K562 (cell line): ENCODE data around the gene ICAM3. TPM values are rescaled to one million over a fixed set of nuclear protein-coding genes. Genes with fewer than 3 reads are reported as not detected.

Experiments
- ATAC-seq: fragments of 200-7000 bp; cut with Tn5 transposase; 3 replicates; pipeline ENCODE4 v1.9.1; 2020; ENCODE audit warnings: moderate library complexity
- BruUV-seq: library from RNA; stranded (reverse); fragments of 400-500 nt; replicated peaks from 2 replicates; lab custom pipeline; 2021; lab: Mats Ljungman, UMichigan
- CTCF ChIA-PET: fragments of 300-600 bp; formaldehyde crosslinking; extraction: SDS; loops from one replicate; lab custom pipeline; 2021; ENCODE audit warnings: low intra/inter-chr PET ratio; lab: Yijun Ruan, JAX
- POLR2A ChIA-PET: fragments of 300-600, 350-650 bp; sonication (Branson Sonifier 250); formaldehyde crosslinking; extraction: SDS; loops from one replicate; lab custom pipeline; 2021; ENCODE audit warnings: antibody characterized with exemption, inconsistent platforms; lab: Yijun Ruan, JAX
- DNase-seq, 4 experiments: peaks; one replicate each; pipeline versions ENCODE4 v3.0.0 to v3.0.0-alpha.2; 2011 to 2018; ENCODE audit warnings: low spot score in 3 of 4, mixed read lengths in 3 of 4; ENCODE audit errors: extremely low read depth in 1 of 4
- FAIRE-seq: peaks from 2 replicates; lab custom pipeline; 2011; peaks lifted over from hg19 to GRCh38; lab: Jason Lieb, UNC
- H2AFZ ChIP-seq: 2 replicates; pipeline ENCODE4 v1.6.0; 2011; ENCODE audit warnings: low read depth, low read length, control low read depth, inconsistent platforms
- H3K27ac ChIP-seq: fragments of 200-600 bp; 3 replicates; pipeline ENCODE4 v1.8.0; 2011; ENCODE audit warnings: low read depth, mild to moderate bottlenecking, control low read depth, inconsistent platforms, low read length, moderate library complexity, mixed read lengths; ENCODE audit errors: extremely low read depth
- H3K27me3 ChIP-seq, 2 experiments: fragments of 300-600 bp in 1 of 2; 2 replicates in 1 of 2; 3 replicates in 1 of 2; pipeline versions ENCODE4 v1.6.0 to v1.8.0; 2011; ENCODE audit warnings: inconsistent platforms in 2 of 2, low read length in 2 of 2, mild to moderate bottlenecking in 1 of 2, mixed read lengths in 1 of 2, moderate library complexity in 1 of 2; ENCODE audit not compliant: control insufficient read depth in 2 of 2, insufficient read depth in 2 of 2
- H3K36me3 ChIP-seq: fragments of 300-600 bp; 3 replicates; pipeline ENCODE4 v1.8.0; 2011; ENCODE audit warnings: mild to moderate bottlenecking, low read length, inconsistent platforms; ENCODE audit not compliant: control insufficient read depth, insufficient read depth
- H3K4me1 ChIP-seq, 2 experiments: fragments of 200-600 bp in 1 of 2; replicated peaks in 1 of 2; 2 replicates in 1 of 2; 3 replicates in 1 of 2; pipeline versions ENCODE4 v1.5.1 to v1.8.0; 2011; ENCODE audit warnings: inconsistent platforms in 2 of 2, low read length in 2 of 2, mild to moderate bottlenecking in 1 of 2, mixed read lengths in 1 of 2, moderate library complexity in 1 of 2; ENCODE audit not compliant: control insufficient read depth in 2 of 2, insufficient read depth in 2 of 2
- H3K4me2 ChIP-seq: 2 replicates; pipeline ENCODE4 v1.6.1; 2011; ENCODE audit warnings: low read length, control low read depth, inconsistent platforms, mixed read lengths; ENCODE audit not compliant: insufficient read depth
- H3K4me3 ChIP-seq: fragments of 200-600 bp; sonication (generic), shearing (Covaris generic); 2 replicates; pipeline ENCODE4 v1.5.1; 2016; ENCODE audit warnings: control low read depth, inconsistent platforms
- H3K79me2 ChIP-seq: fragments of 200-600 bp; 3 replicates; pipeline ENCODE4 v1.8.0; 2011; ENCODE audit warnings: low read length, inconsistent platforms; ENCODE audit not compliant: control insufficient read depth, insufficient read depth
- H3K9ac ChIP-seq, 2 experiments: 2 replicates each; pipeline versions ENCODE4 v1.6.0 to v1.6.1; 2011; ENCODE audit warnings: low read depth in 2 of 2, low read length in 2 of 2, control low read depth in 1 of 2, inconsistent platforms in 1 of 2, mild to moderate bottlenecking in 1 of 2, mixed read lengths in 1 of 2; ENCODE audit not compliant: insufficient read depth in 1 of 2
- H3K9me1 ChIP-seq: one replicate; pipeline ENCODE4 v1.6.0; 2011; ENCODE audit warnings: inconsistent platforms, mild to moderate bottlenecking, low read length, moderate library complexity; ENCODE audit not compliant: control insufficient read depth, insufficient read depth
- H3K9me3 ChIP-seq: replicated peaks from 2 replicates; pipeline ENCODE4 v1.5.1; 2011; ENCODE audit warnings: low read depth, low read length, inconsistent platforms; ENCODE audit not compliant: control insufficient read depth, insufficient read depth
- H4K20me1 ChIP-seq: replicated peaks from 2 replicates; pipeline ENCODE4 v1.6.1; 2011; ENCODE audit warnings: low read length, inconsistent platforms, mixed read lengths; ENCODE audit not compliant: control insufficient read depth, insufficient read depth
- EGR1 ChIP-seq: fragments of 450-650 bp; conservative IDR thresholded peaks from 2 replicates; pipeline ENCODE4 v1.6.1; 2017; ENCODE audit warnings: mild to moderate bottlenecking
- MCM7 ChIP-seq, 2 experiments: fragments of 450-650 bp; IDR thresholded peaks; 2 replicates each; pipeline ENCODE4 v1.6.1; 2016 to 2018
- MNT ChIP-seq, 2 experiments: fragments of 450-650 bp; conservative IDR thresholded peaks; 2 replicates each; pipeline ENCODE4 v1.6.1; 2017; ENCODE audit warnings: mild to moderate bottlenecking in 2 of 2, moderate library complexity in 2 of 2
- NR2C1 ChIP-seq, 2 experiments: fragments of 450-650 bp; IDR thresholded peaks; 2 replicates each; pipeline ENCODE4 v1.6.1; 2017; ENCODE audit warnings: mild to moderate bottlenecking in 2 of 2, antibody characterized with exemption in 1 of 2, inconsistent platforms in 1 of 2, missing compliant biosample characterization in 1 of 2, missing genetic modification characterization in 1 of 2
- NR2C2 ChIP-seq, 2 experiments: fragments of 200-800 bp in 1 of 2; sonication (Bioruptor generic) in 1 of 2; sonication (generic) in 1 of 2; formaldehyde crosslinking in 1 of 2; IDR thresholded peaks; 2 replicates each; pipeline versions ENCODE4 v1.6.1 to v1.8.0; 2016 to 2022; ENCODE audit warnings: mild to moderate bottlenecking in 1 of 2, missing compliant biosample characterization in 1 of 2, missing genetic modification characterization in 1 of 2, missing genetic modification reagents in 1 of 2
- POLR2A ChIP-seq: fragments of 450-650 bp; conservative IDR thresholded peaks from 2 replicates; pipeline ENCODE4 v1.6.1; 2016
- RBBP5 ChIP-seq: fragments of 200-600 bp; sonication (generic); IDR thresholded peaks from 2 replicates; pipeline ENCODE4 v1.6.1; 2012; ENCODE audit warnings: borderline replicate concordance, mild to moderate bottlenecking, low read length, control low read depth, inconsistent platforms; ENCODE audit not compliant: insufficient read depth, poor library complexity, severe bottlenecking
- SUPT5H ChIP-seq: fragments of 450-650 bp; IDR thresholded peaks from 2 replicates; pipeline ENCODE4 v1.6.1; 2016
- THRA ChIP-seq: fragments of 450-650 bp; IDR thresholded peaks from 2 replicates; pipeline ENCODE4 v1.6.1; 2017; ENCODE audit warnings: mild to moderate bottlenecking, moderate library complexity
- ZNF217 ChIP-seq: sonication (generic); formaldehyde crosslinking; IDR thresholded peaks from 2 replicates; pipeline ENCODE4 v1.8.0; 2022; ENCODE audit warnings: mild to moderate bottlenecking, missing genetic modification reagents
- ZNF354B ChIP-seq: fragments of 250-450 bp; sonication (Bioruptor Pico); IDR thresholded peaks from 2 replicates; pipeline ENCODE4 v1.4.0; 2020
- ZNF785 ChIP-seq: fragments of 250-450 bp; sonication (Bioruptor Pico); IDR thresholded peaks from 2 replicates; pipeline ENCODE4 v1.4.0; 2020; ENCODE audit warnings: mild to moderate bottlenecking
- WGBS: fragments of 100-300 bp; shearing (Covaris generic); methylation state at CpG from one replicate; pipeline ENCODE4 v1.1.6; 2016; ENCODE audit warnings: low coverage, mixed read lengths; ENCODE audit not compliant: insufficient coverage; ENCODE audit errors: missing lambda C conversion rate; 5-methylcytosine and 5-hydroxymethylcytosine counted together
- in situ Hi-C: fragments of 300-500 bp; cut with MboI; formaldehyde crosslinking; loops from 4 replicates; pipeline ENCODE4 v1.15.0; 2018; ENCODE audit warnings: inconsistent platforms, mixed read lengths
- intact Hi-C: fragments of 100-400 bp; cut with micrococcal nuclease; formaldehyde crosslinking; loops from 2 replicates; pipeline ENCODE4 v1.14.2; 2022
- polyA plus RNA-seq, 8 experiments: library from polyadenylated mRNA; depleted of rRNA in 4 of 8; stranded (reverse) in 5 of 8; unstranded in 3 of 8; fragments of >200 nt; fragmentation: Nextera tagmentation in 2 of 8; fragmentation: Illumina TruSeq in 1 of 8; extraction: Ambion mirVana in 2 of 8; extraction: Trizol in 1 of 8; gene quantifications; 2 replicates each; pipeline versions ENCODE4 v1.2.1 to v1.2.3, GENCODE V29; 2011 to 2014; ENCODE audit warnings: inconsistent platforms in 1 of 8, missing spikeins in 1 of 8
- total RNA-seq, 7 experiments: library from RNA; depleted of rRNA in 6 of 7; stranded (reverse); fragments of >200 nt in 6 of 7; fragmentation: Illumina TruSeq in 2 of 7; extraction: Trizol in 2 of 7; gene quantifications; 2 replicates each; pipeline versions ENCODE4 v1.2.1 to v1.2.3, GENCODE V29; 2011 to 2021; ENCODE audit warnings: low replicate concordance in 1 of 7

The ICAM3 gene
- total and polyA plus RNA-seq, 9 of the 15 experiments (the other 6 are each of a cell fraction or from before 2014, with no cell fraction given): 6.5 to 39.5 (median 24.2) TPM

- Histone ChIP-seq H3K9me1 (no peaks in the 10 kb centered on the region), H2AFZ (peak overlapping the region; percentile 92; the same call in 1 of the 2 replicates), H3K27me3 (no peaks in the 10 kb centered on the region), H3K4me2 (peak overlapping the region; percentile 99), H3K4me3 (peak overlapping the region; percentile 82), H3K79me2 (peaks cover 23% of the 10 kb centered on the region), H3K9me3 (no peaks in the 10 kb centered on the region), H3K4me1 (peaks cover 16 to 50% of the 10 kb centered on the region in 2 experiments), H4K20me1 (0 out of 2 replicates have a peak, but pooled peaks cover 8% of the 10 kb centered on the region), H3K9ac (peak overlapping the region; percentile 74 to 96; a peak in 3 of 4 replicates), H3K27ac (peak overlapping the region; percentile 73), H3K36me3 (peaks cover 65% of the 10 kb centered on the region; the same call in 2 of the 3 replicates)
- POLR2A ChIA-PET: interaction anchor here (0.7 to 3.3 kb wide), 8 partner anchors 9 to 46 kb away, joined by 3 to 19 read pairs (median 6); partner anchors contain the start of genes ICAM1 and RAVER1
- in situ Hi-C loops (no loop called here), intact Hi-C loops (loop anchor here (1.0 kb wide), 1 partner anchor 16 kb away; no protein-coding TSS in a partner anchor)
- ATAC-seq (peak; percentile 79), FAIRE-seq (peak; percentile 59), DNase-seq (peak in 2 of 4 experiments; percentile 70 to 84)
- 51% methylated on average over 17 of the region's 19 CpGs for WGBS
- TSS peak; percentile 53 for BruUV-seq
- CTCF ChIA-PET: no interaction called here
- TF ChIP-seq ZNF354B (no peak), MCM7 (IDR thresholded peaks at IDR 0.05) (no peak), MNT (conservative IDR thresholded peaks at IDR 0.05) (no peak), EGR1 (peak; percentile 27; the same call in 1 of the 2 replicates), POLR2A (peak; percentile 33; the same call in 1 of the 2 replicates), ZNF217 (CRISPR knock-in tag) (no peak), SUPT5H (0 out of 2 replicates have a peak, but pooled peaks have one; percentile 7), RBBP5 (no peak), NR2C1 (IDR thresholded peaks at IDR 0.05) (0 out of 2 replicates have a peak, but pooled peaks have one; percentile 5), NR2C1 (tag; IDR thresholded peaks at IDR 0.05) (no peak), THRA (peak; percentile 92), ZNF785 (CRISPR knock-in tag) (no peak), NR2C2 (CRISPR knock-in tag; IDR thresholded peaks at IDR 0.05) (no peak), NR2C2 (tag; IDR thresholded peaks at IDR 0.05) (0 out of 2 replicates have a peak, but pooled peaks have one; percentile 12)
These were observed 23.0 kb downstream of the ICAM3 start for GRCh38 chr19:10316229-10317044.
